Chondrocyte (in vitro differentiated cells): ENCODE data around the gene BAD. TPM values are rescaled to one million over a fixed set of nuclear protein-coding genes. Genes with fewer than 3 reads are reported as not detected.
A peak's percentile ranks its signal among the peaks of the same experiment; 100 is the strongest.
"Not testable (repeated sequence)": the region's sequence is repeated elsewhere in the genome, so short reads cannot be mapped to it uniquely, and the experiment has no call there.

Experiments
- DNase-seq: peaks from one replicate; pipeline ENCODE4 v3.0.0; 2021; ENCODE audit warnings: mixed read lengths, low spot score
- H3K27ac Mint-ChIP-seq: one replicate; pipeline ENCODE4 v1.8.0; 2021; ENCODE audit warnings: mild to moderate bottlenecking, moderate library complexity, mixed read lengths; ENCODE audit not compliant: unreplicated experiment
- H3K27me3 Mint-ChIP-seq: 2 replicates; pipeline ENCODE4 v1.8.0; 2021; ENCODE audit warnings: low read depth, mixed read lengths
- H3K36me3 Mint-ChIP-seq: 2 replicates; pipeline ENCODE4 v1.8.0; 2021; ENCODE audit warnings: low read depth, mixed read lengths
- H3K4me1 Mint-ChIP-seq: 2 replicates; pipeline ENCODE4 v1.8.0; 2021; ENCODE audit warnings: low read depth, mild to moderate bottlenecking, mixed read lengths
- H3K4me3 Mint-ChIP-seq: one replicate; pipeline ENCODE4 v1.8.0; 2021; ENCODE audit warnings: mild to moderate bottlenecking, moderate library complexity, mixed read lengths; ENCODE audit not compliant: unreplicated experiment
- H3K9me3 Mint-ChIP-seq: 2 replicates; pipeline ENCODE4 v1.8.0; 2021; ENCODE audit warnings: low read depth, mixed read lengths
- total RNA-seq: library from RNA; stranded (reverse); gene quantifications from 3 replicates; pipeline ENCODE4 v1.2.1, GENCODE V29; 2021
- TF ChIP-seq, protein P1 (sequence below): fragments of 200-600 bp; sonication (generic); IDR thresholded peaks from 2 replicates; pipeline ENCODE4 v1.5.0; 2021; ENCODE audit warnings: antibody characterized with exemption, mild to moderate bottlenecking, moderate library complexity

The BAD gene
- total RNA-seq, 1 donor from 2014 or later, result 56.8 TPM

DNA sequence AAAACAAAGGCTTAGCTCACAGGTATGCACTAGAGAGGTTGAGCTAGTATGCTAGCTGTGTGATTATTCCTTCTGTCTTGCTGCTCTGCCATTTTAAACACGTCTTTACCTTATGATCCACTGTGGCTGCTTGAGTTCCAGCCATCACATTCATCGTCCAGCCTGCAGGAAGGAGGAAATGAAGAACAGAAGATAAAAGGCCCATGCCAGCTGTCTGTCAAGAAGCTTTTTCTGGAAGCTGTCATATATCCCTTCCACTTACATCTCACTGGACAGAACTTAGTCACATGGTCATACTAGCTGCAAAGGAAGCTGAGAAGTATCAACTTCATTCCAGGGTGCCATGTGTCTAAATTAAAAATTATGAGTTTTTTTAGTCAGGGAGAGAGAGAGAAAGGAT is 42.9 kb upstream of the BAD start:
- Mint-ChIP-seq H3K4me3 (no peak overlapping the region), H3K4me1 (peaks cover 15% of the 10 kb centered on the region), H3K9me3 (peaks cover 3% of the 10 kb centered on the region), H3K27ac (no peak overlapping the region), H3K36me3 (no peaks in the 10 kb centered on the region), H3K27me3 (no peaks in the 10 kb centered on the region)
- TF ChIP-seq, protein P1, sequence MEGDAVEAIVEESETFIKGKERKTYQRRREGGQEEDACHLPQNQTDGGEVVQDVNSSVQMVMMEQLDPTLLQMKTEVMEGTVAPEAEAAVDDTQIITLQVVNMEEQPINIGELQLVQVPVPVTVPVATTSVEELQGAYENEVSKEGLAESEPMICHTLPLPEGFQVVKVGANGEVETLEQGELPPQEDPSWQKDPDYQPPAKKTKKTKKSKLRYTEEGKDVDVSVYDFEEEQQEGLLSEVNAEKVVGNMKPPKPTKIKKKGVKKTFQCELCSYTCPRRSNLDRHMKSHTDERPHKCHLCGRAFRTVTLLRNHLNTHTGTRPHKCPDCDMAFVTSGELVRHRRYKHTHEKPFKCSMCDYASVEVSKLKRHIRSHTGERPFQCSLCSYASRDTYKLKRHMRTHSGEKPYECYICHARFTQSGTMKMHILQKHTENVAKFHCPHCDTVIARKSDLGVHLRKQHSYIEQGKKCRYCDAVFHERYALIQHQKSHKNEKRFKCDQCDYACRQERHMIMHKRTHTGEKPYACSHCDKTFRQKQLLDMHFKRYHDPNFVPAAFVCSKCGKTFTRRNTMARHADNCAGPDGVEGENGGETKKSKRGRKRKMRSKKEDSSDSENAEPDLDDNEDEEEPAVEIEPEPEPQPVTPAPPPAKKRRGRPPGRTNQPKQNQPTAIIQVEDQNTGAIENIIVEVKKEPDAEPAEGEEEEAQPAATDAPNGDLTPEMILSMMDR, result no peak
- DNase-seq, result no peak

DNA sequence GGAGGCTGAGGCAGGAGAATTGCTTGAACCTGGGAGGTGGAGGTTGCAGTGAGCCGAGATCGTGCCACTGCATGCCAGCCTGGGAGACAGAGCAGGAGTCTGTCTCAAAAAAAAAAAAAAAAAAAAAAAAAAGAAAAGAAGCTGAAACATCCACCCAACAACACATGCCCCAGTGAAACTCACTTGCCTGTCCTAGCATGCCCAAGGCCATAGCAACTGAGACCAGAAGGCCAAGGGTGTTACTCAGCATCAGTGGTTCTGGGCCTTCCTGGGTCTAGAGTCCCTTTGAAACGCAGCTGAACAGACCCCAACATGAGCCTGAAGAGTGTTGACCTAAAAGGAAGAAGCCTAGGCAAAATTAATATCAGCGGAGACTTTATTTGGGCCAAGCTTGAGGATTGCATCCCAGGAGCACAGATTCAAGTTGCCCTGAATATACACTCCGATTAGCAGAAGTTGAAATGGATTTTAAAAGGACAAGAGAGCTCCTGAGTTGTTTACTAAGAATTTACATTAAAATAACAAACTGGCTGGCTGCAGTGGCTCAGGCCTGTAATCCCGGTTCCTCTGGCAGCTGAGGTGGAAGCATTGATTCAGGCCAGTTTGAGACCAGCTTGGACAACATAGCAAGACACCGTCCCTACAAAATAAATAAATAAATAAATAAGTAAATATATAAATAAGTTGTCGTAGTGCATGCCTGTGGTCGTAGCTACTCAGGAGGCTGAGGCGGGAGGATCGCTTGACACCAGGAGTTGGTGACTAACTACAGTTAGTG is 40.4 kb upstream of the BAD start:
- H3K4me3 Mint-ChIP-seq, result no peak overlapping the region
- H3K9me3 Mint-ChIP-seq, result peaks cover 3% of the 10 kb centered on the region
- H3K27ac Mint-ChIP-seq, result peak overlapping the region; percentile 22
- DNase-seq, result peak; percentile 44
- peaks cover 8% of the 10 kb centered on the region for H3K36me3 Mint-ChIP-seq
- H3K4me1 Mint-ChIP-seq, result peaks cover 20% of the 10 kb centered on the region
- TF ChIP-seq, protein P1, result no peak
- H3K27me3 Mint-ChIP-seq, result no peaks in the 10 kb centered on the region

DNA sequence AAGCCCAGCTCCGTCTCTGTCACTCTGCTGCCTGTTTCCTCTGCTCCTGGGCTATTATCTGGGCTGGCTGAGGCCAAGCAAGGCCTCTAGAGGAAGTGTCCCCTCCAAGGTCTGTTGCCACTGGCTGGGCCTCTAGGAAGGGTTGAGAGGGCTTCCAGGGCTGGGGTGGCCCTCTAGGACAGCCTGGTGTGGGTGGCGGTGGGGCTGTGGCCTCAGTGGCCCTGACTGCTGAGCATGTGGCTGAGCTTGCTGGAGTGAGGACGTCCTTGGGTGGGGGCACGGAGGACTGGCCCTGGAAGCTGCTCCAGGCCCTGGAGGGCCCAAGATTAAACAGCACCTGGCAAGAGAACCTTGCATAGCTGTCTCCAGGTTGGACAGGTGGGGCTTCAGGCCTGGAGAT is 39.5 kb upstream of the BAD start:
- H3K27me3 Mint-ChIP-seq, H3K9me3 Mint-ChIP-seq, H3K27ac Mint-ChIP-seq, H3K4me3 Mint-ChIP-seq, H3K36me3 Mint-ChIP-seq: not testable (repeated sequence)
- DNase-seq, result peak; percentile 71
- peaks cover 20% of the 10 kb centered on the region for H3K4me1 Mint-ChIP-seq

DNA sequence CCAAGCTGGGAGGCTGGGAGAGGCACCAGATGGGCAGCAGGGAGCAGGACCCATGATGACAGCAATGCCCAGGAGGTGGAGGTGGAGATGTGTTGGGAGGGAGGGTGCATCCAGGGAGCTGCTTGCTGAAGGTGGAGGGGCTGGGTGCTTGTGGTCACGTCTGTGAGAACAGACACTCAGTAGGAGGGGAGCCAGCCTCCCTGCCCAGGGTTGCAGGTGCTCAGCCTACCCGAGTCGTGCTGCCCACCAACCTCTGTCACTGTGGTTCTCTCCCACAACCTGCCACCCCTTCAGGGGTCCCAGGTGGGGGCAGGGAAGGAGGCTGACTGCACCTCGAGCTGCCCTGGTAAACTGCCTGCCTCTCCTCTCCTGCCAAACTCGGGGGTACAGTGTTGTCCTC is 38.9 kb upstream of the BAD start:
- peaks cover 8% of the 10 kb centered on the region for H3K36me3 Mint-ChIP-seq

DNA sequence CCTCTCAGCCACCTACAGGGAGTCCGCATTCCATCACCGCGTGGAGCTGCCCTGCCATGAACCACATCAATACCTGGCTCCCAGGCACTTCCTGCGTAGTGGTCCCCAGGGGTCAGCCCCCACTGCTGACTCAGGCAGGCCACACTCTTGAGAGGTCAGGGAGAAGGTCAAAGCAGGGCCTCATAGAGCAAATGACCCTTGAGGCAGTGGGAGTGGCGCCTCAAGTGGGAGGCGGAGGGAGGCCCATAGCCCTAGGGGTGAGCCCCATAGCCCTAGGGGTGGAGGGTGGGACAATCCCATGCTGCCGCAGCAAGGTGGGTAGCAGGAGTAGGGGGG is 38.4 kb upstream of the BAD start:
- H3K27ac Mint-ChIP-seq, result no peak overlapping the region
- H3K4me1 Mint-ChIP-seq, result peaks cover 20% of the 10 kb centered on the region
- no peaks in the 10 kb centered on the region for H3K27me3 Mint-ChIP-seq
- TF ChIP-seq, protein P1, result no peak
- peaks cover 8% of the 10 kb centered on the region for H3K36me3 Mint-ChIP-seq
- H3K4me3 Mint-ChIP-seq, result no peak overlapping the region
- peaks cover 3% of the 10 kb centered on the region for H3K9me3 Mint-ChIP-seq
- peak; percentile 59 for DNase-seq

More for the DNA sequence above, 38.9 kb upstream of the BAD start:
- DNase-seq, result peak; percentile 85
- TF ChIP-seq, protein P1, result no peak
- H3K4me3 Mint-ChIP-seq, result no peak overlapping the region
- peaks cover 20% of the 10 kb centered on the region for H3K4me1 Mint-ChIP-seq
- H3K27ac Mint-ChIP-seq, result no peak overlapping the region
- peaks cover 3% of the 10 kb centered on the region for H3K9me3 Mint-ChIP-seq
- H3K27me3 Mint-ChIP-seq, result no peaks in the 10 kb centered on the region

DNA sequence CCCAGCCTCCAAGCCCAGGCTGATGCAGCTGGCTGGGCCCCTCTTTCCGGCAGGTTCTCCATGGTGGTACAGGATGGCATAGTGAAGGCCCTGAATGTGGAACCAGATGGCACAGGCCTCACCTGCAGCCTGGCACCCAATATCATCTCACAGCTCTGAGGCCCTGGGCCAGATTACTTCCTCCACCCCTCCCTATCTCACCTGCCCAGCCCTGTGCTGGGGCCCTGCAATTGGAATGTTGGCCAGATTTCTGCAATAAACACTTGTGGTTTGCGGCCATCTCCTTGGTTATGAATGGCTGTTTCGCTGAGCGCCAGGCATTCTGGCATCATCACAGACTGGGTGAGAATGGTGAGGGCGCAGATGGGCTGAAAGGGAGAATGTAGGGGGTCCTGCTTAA is 37.1 kb upstream of the BAD start:
- H3K27ac Mint-ChIP-seq, result no peak overlapping the region
- peaks cover 26% of the 10 kb centered on the region for H3K4me1 Mint-ChIP-seq
- peaks cover 8% of the 10 kb centered on the region for H3K36me3 Mint-ChIP-seq
- H3K9me3 Mint-ChIP-seq, result no peaks in the 10 kb centered on the region
- H3K27me3 Mint-ChIP-seq, result no peaks in the 10 kb centered on the region
- TF ChIP-seq, protein P1, result no peak
- H3K4me3 Mint-ChIP-seq, result no peak overlapping the region
- DNase-seq, result peak; percentile 56
